Sigmoid colon (tissue), 7 donors: ENCODE data around the gene HNRNPU. TPM values are rescaled to one million over a fixed set of nuclear protein-coding genes. Genes with fewer than 3 reads are reported as not detected.

Experiments used
- DNase-seq: peaks from one replicate; pipeline ENCODE4 v3.0.0-alpha.2; 2019
- H3K27ac ChIP-seq, 4 donors: fragments of 200-600 bp; sonication (generic); one replicate each; pipeline ENCODE4 v1.5.1; 2016 to 2019; ENCODE audit warnings: mild to moderate bottlenecking in 1 of 4
- H3K27me3 ChIP-seq, 3 donors: fragments of 200-600 bp; sonication (generic); one replicate each; pipeline ENCODE4 v1.5.1; 2019; ENCODE audit warnings: mild to moderate bottlenecking in 1 of 3
- H3K36me3 ChIP-seq, 4 donors: fragments of 200-600 bp; sonication (generic); one replicate each; pipeline ENCODE4 v1.5.1; 2016 to 2019
- H3K4me1 ChIP-seq, 4 donors: fragments of 200-600 bp; sonication (generic); one replicate each; pipeline ENCODE4 v1.5.1; 2017 to 2019
- H3K4me3 ChIP-seq, 4 donors: fragments of 200-600 bp; sonication (generic); one replicate each; pipeline ENCODE4 v1.5.1; 2017 to 2019; ENCODE audit warnings: mild to moderate bottlenecking in 2 of 4, moderate library complexity in 1 of 4
- H3K9me3 ChIP-seq, 4 donors: fragments of 200-600 bp in 3 of 4; sonication (generic) in 3 of 4; one replicate each; pipeline versions ENCODE4 v1.5.1 to v1.6.1; 2013 to 2019
- CTCF ChIP-seq, 4 experiments: fragments of 450-650 bp in 3 of 4; fragments of 200-600 bp in 1 of 4; IDR thresholded peaks; one replicate each; pipeline ENCODE4 v1.5.1; 2016 to 2019; ENCODE audit warnings: antibody characterized with exemption in 4 of 4, mild to moderate bottlenecking in 3 of 4, moderate library complexity in 2 of 4
- EP300 ChIP-seq, 4 donors: sonication (generic); formaldehyde crosslinking; IDR thresholded peaks; one replicate each; pipeline ENCODE4 v1.6.1; 2017; ENCODE audit warnings: antibody characterized with exemption in 4 of 4
- POLR2A ChIP-seq, 2 donors: fragments of 450-650 bp; IDR thresholded peaks; one replicate each; pipeline ENCODE4 v1.6.1; 2016; ENCODE audit warnings: antibody characterized with exemption in 2 of 2, mild to moderate bottlenecking in 2 of 2, moderate library complexity in 2 of 2
- POLR2AphosphoS5 ChIP-seq, 4 donors: sonication (generic); formaldehyde crosslinking; IDR thresholded peaks; one replicate each; pipeline ENCODE4 v1.6.1; 2017; ENCODE audit warnings: antibody characterized with exemption in 4 of 4
- WGBS, 2 donors: extraction: QIAGEN DNeasy Blood & Tissue Kit; methylation state at CpG; one replicate each; pipeline ENCODE4 v1.1.7; 2013; 5-methylcytosine and 5-hydroxymethylcytosine counted together
- intact Hi-C: fragments of 100-400 bp; cut with DNase I; formaldehyde crosslinking; loops from one replicate; pipeline ENCODE4 v1.15.1; 2023
- polyA plus RNA-seq, 3 donors: library from polyadenylated mRNA; stranded (reverse); fragments of 200-250 nt; gene quantifications; one replicate each; pipeline ENCODE4 v1.2.3, GENCODE V29; 2013
- total RNA-seq, 4 donors: library from RNA; depleted of rRNA; stranded (reverse); fragments of >200 nt; gene quantifications; one replicate each; pipeline ENCODE4 v1.1.0, GENCODE V29; 2016
- donor health status: healthy with polysubstance abuse.
- donor health status: Bipolar disorder and iron deficiency.
- donor health status: healthy.

Gene HNRNPU
- total and polyA plus RNA-seq, 7 donors = 71.0 to 339 (median 264) TPM

GRCh38 chr1:244869950-244870349, 5.6 kb upstream of the HNRNPU start:
- Histone ChIP-seq H3K4me3 (no peak overlapping the region), H3K27ac (no peak overlapping the region), H3K36me3 (no peaks in the 10 kb centered on the region), H3K9me3 (no peaks in the 10 kb centered on the region), H3K27me3 (no peaks in the 10 kb centered on the region), H3K4me1 (peaks cover 0 to 14% (median 10%) of the 10 kb centered on the region in 4 donors)
- DNase-seq = no peak
- intact Hi-C loops = loop anchor here (5.0 to 10.0 kb wide), 4 partner anchors 47 to 285 kb away; partner anchors contain the start of genes DESI2 and KIF26B
- WGBS, 2 donors = 90 to 97% methylated on average over 4 of the region's 4 CpGs
- TF ChIP-seq POLR2A (IDR thresholded peaks at IDR 0.05) = no peak
- no peak for TF ChIP-seq EP300 (IDR thresholded peaks at IDR 0.05)
- TF ChIP-seq POLR2AphosphoS5 (IDR thresholded peaks at IDR 0.05) = no peak
- TF ChIP-seq CTCF (IDR thresholded peaks at IDR 0.05) = no peak

- 87 to 92% methylated on average over 12 of the region's 12 CpGs for WGBS, 2 donors
- Histone ChIP-seq H3K4me3 (no peak overlapping the region), H3K27ac (no peak overlapping the region), H3K4me1 (peaks cover 0 to 14% (median 11%) of the 10 kb centered on the region in 4 donors), H3K27me3 (no peaks in the 10 kb centered on the region), H3K9me3 (no peaks in the 10 kb centered on the region), H3K36me3 (no peaks in the 10 kb centered on the region)
- no peak for DNase-seq
- intact Hi-C loops = loop anchor here (5.0 to 10.0 kb wide), 4 partner anchors 48 to 285 kb away; partner anchors contain the start of genes DESI2 and KIF26B
- TF ChIP-seq POLR2AphosphoS5 (IDR thresholded peaks at IDR 0.05) (no peak), CTCF (IDR thresholded peaks at IDR 0.05) (no peak), POLR2A (IDR thresholded peaks at IDR 0.05) (no peak)
Observed at GRCh38 chr1:244869364-244869827, 5.1 kb upstream of the HNRNPU start.

- no peak for DNase-seq
- 94% methylated on average over 23 of the region's 23 CpGs for WGBS, 2 donors
- H3K4me1 ChIP-seq = peaks cover 0 to 14% (median 11%) of the 10 kb centered on the region in 4 donors
- no peaks in the 10 kb centered on the region for H3K27me3 ChIP-seq
- no peaks in the 10 kb centered on the region for H3K36me3 ChIP-seq
- intact Hi-C loops = loop anchor here (5.0 to 10.0 kb wide), 4 partner anchors 49 to 286 kb away; partner anchors contain the start of genes DESI2 and KIF26B
- H3K4me3 ChIP-seq = no peak overlapping the region
- TF ChIP-seq POLR2AphosphoS5 (IDR thresholded peaks at IDR 0.05) (no peak), CTCF (IDR thresholded peaks at IDR 0.05) (no peak), POLR2A (IDR thresholded peaks at IDR 0.05) (no peak), EP300 (IDR thresholded peaks at IDR 0.05) (no peak)
- H3K27ac ChIP-seq = no peak overlapping the region
- no peaks in the 10 kb centered on the region for H3K9me3 ChIP-seq
Observed at GRCh38 chr1:244868484-244869363, 4.4 kb upstream of the HNRNPU start.

GRCh38 chr1:244866355-244866754, 2.0 kb upstream of the HNRNPU start:
- intact Hi-C loops = loop anchor here (5.0 to 10.0 kb wide), 4 partner anchors 51 to 288 kb away; partner anchors contain the start of genes DESI2 and KIF26B
- H3K27ac ChIP-seq = peak overlapping the region; percentile 99 to 100 (median 100)

More at GRCh38 chr1:244866355-244866754, 2.0 kb upstream of the HNRNPU start:
- H3K9me3 ChIP-seq = no peaks in the 10 kb centered on the region
- H3K36me3 ChIP-seq = no peaks in the 10 kb centered on the region
- no peak for DNase-seq
- TF ChIP-seq POLR2A (IDR thresholded peaks at IDR 0.05) (no peak), POLR2AphosphoS5 (IDR thresholded peaks at IDR 0.05) (no peak), CTCF (IDR thresholded peaks at IDR 0.05) (no peak), EP300 (IDR thresholded peaks at IDR 0.05) (no peak)
- peaks cover 0 to 22% (median 18%) of the 10 kb centered on the region in 4 donors for H3K4me1 ChIP-seq
- WGBS, 2 donors = 92 to 96% methylated on average over 1 of the region's 1 CpG
- H3K27me3 ChIP-seq = no peaks in the 10 kb centered on the region
- H3K4me3 ChIP-seq = no peak overlapping the region
